Measurements from ENCODE around the gene KLF5. TPM values are rescaled to one million over a fixed set of nuclear protein-coding genes. Genes with fewer than 3 reads are reported as not detected.

KLF5 gene
- total RNA-seq, 1 experiment from 2014 or later = 2.2 TPM

DNA sequence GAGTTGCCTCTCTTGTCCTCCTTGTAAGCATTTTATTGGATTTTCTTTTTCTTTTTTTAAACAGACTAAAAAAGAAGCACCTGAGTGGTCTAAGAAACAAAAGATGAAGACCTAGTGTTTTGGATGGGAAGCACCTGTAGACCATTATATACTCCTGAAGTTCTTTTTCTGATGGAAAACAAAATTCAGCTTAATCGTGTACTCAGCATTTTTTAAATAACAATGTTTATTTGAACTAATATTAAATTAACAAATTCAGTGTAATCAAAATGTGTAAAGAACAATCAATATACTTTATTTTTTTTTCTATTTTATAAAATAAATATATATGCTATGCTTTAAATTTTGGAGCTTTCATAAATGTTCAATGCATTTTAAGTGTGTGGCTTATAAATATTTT is 43.0 kb upstream of the KLF5 start:
- H4K20me1 ChIP-seq (ENCODE audit: control insufficient read depth, insufficient read depth, insufficient read length) = no peaks in the 10 kb centered on the region
- H3K9ac ChIP-seq (ENCODE audit: extremely low read depth, insufficient read length, low read length) = no peak overlapping the region
- Mint-ChIP-seq H3K9me3 (no peaks in the 10 kb centered on the region; a peak in 1 of 5 replicates), H3K4me1 (no peaks in the 10 kb centered on the region), H3K27ac (no peak overlapping the region), H3K4me3 (no peak overlapping the region), H3K36me3 (ENCODE audit: insufficient read depth in 1 of 3, low read depth in 3 of 3) (peaks cover 2 to 16% (median 2%) of the 10 kb centered on the region in 3 experiments; a peak in 4 of 7 replicates), H3K27me3 (ENCODE audit: low read depth) (no peaks in the 10 kb centered on the region)
- no peak overlapping the region for H4K91ac ChIP-seq (ENCODE audit: insufficient read length, low read depth, low read length)
- no peak overlapping the region for H2AK5ac ChIP-seq (ENCODE audit: insufficient read length, low read length)
- TF ChIP-seq, protein P1, sequence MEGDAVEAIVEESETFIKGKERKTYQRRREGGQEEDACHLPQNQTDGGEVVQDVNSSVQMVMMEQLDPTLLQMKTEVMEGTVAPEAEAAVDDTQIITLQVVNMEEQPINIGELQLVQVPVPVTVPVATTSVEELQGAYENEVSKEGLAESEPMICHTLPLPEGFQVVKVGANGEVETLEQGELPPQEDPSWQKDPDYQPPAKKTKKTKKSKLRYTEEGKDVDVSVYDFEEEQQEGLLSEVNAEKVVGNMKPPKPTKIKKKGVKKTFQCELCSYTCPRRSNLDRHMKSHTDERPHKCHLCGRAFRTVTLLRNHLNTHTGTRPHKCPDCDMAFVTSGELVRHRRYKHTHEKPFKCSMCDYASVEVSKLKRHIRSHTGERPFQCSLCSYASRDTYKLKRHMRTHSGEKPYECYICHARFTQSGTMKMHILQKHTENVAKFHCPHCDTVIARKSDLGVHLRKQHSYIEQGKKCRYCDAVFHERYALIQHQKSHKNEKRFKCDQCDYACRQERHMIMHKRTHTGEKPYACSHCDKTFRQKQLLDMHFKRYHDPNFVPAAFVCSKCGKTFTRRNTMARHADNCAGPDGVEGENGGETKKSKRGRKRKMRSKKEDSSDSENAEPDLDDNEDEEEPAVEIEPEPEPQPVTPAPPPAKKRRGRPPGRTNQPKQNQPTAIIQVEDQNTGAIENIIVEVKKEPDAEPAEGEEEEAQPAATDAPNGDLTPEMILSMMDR (conservative IDR thresholded peaks at IDR 0.05) = no peak
- H2BK15ac ChIP-seq (ENCODE audit: low read depth, low read length) = no peak overlapping the region
- no peak overlapping the region for H3K27ac ChIP-seq (ENCODE audit: insufficient read length, low read depth, low read length)
- H3K18ac ChIP-seq (ENCODE audit: insufficient read length, low read depth, low read length) = no peak overlapping the region
- H3K79me1 ChIP-seq (ENCODE audit: insufficient read depth, low read depth, low read length, poor library complexity, severe bottlenecking) = no peaks in the 10 kb centered on the region
- no peak overlapping the region for H3K4me2 ChIP-seq (ENCODE audit: insufficient read depth, insufficient read length, low read length)
- no peaks in the 10 kb centered on the region for H3K79me2 ChIP-seq (ENCODE audit: insufficient read depth, low read length)
- H3K14ac ChIP-seq (ENCODE audit: insufficient read depth, low read length) = no peak overlapping the region
- H3T11ph ChIP-seq (ENCODE audit: low read length) = no peak overlapping the region
- no peaks in the 10 kb centered on the region for H3K27me3 ChIP-seq (ENCODE audit: insufficient read depth, low read length)
- H3K9me3 ChIP-seq (ENCODE audit: control insufficient read depth, low read depth, low read length) = no peaks in the 10 kb centered on the region
- no peaks in the 10 kb centered on the region for H3K23me2 ChIP-seq (ENCODE audit: insufficient read length, low read depth, low read length, poor library complexity, severe bottlenecking)
- WGBS (ENCODE audit: extremely low coverage, insufficient read length, low lambda C conversion rate) = no CpG with 5 or more reads among the region's 1 CpG
- H3K23ac ChIP-seq (ENCODE audit: insufficient read length, low read depth, low read length) = no peak overlapping the region
- no peak overlapping the region for H2BK5ac ChIP-seq (ENCODE audit: insufficient read length, low read length)
- H2BK20ac ChIP-seq (ENCODE audit: low read depth, low read length, poor library complexity, severe bottlenecking) = no peak overlapping the region
- H3K56ac ChIP-seq (ENCODE audit: insufficient read length, low read depth, low read length) = no peak overlapping the region
- no peak overlapping the region for H2BK120ac ChIP-seq (ENCODE audit: low read depth, low read length, poor library complexity, severe bottlenecking)
- H4K8ac ChIP-seq (replicated peaks; ENCODE audit: insufficient read length, low read depth, low read length) = no peak overlapping the region
- no peak overlapping the region for H2BK12ac ChIP-seq (ENCODE audit: insufficient read length, low read depth, low read length)
- no peak overlapping the region for H4K5ac ChIP-seq (ENCODE audit: insufficient read length, low read depth, low read length)
- DNase-seq = no peak
- no peak overlapping the region for H2AFZ ChIP-seq (ENCODE audit: low read length)
- H3K4ac ChIP-seq (ENCODE audit: low read depth, low read length) = no peak overlapping the region
- no peaks in the 10 kb centered on the region for H3K4me1 ChIP-seq (ENCODE audit: insufficient read depth, low read length)

All from H9 (cell line).